Body of pancreas (tissue), 4 donors: ENCODE data around the gene DNAH7. TPM values are rescaled to one million over a fixed set of nuclear protein-coding genes. Genes with fewer than 3 reads are reported as not detected.

Source experiments
- ATAC-seq: fragments of 150-250 bp; one replicate; pipeline ENCODE4 v1.9.1; 2016
- DNase-seq, 4 donors: peaks; one replicate each; pipeline ENCODE4 v3.0.0-alpha.2; 2019
- H3K27ac ChIP-seq, 4 donors: fragments of 200-600 bp; sonication (generic); 1 replicate in 3 of 4; 2 replicates in 1 of 4; pipeline versions ENCODE4 v1.5.1 to v1.6.1; 2016 to 2019; ENCODE audit warnings: mild to moderate bottlenecking in 1 of 4, mixed read lengths in 1 of 4, moderate library complexity in 1 of 4
- H3K27me3 ChIP-seq, 2 donors: fragments of 200-600 bp; sonication (generic); one replicate each; pipeline ENCODE4 v1.6.0; 2016; ENCODE audit warnings: mild to moderate bottlenecking in 1 of 2
- H3K36me3 ChIP-seq, 2 donors: fragments of 200-600 bp; sonication (generic); replicated peaks in 1 of 2; 2 replicates each; pipeline ENCODE4 v1.5.1; 2016; ENCODE audit warnings: low read depth in 2 of 2; ENCODE audit not compliant: insufficient read depth in 1 of 2
- H3K4me1 ChIP-seq: fragments of 200-600 bp; sonication (generic); one replicate; pipeline ENCODE4 v1.6.0; 2016
- H3K4me3 ChIP-seq, 2 donors: fragments of 200-600 bp; sonication (generic); 1 replicate in 1 of 2; 2 replicates in 1 of 2; pipeline ENCODE4 v1.5.1; 2016 to 2019
- H3K9me3 ChIP-seq, 3 donors: fragments of 200-600 bp; sonication (generic); 1 replicate in 2 of 3; 2 replicates in 1 of 3; pipeline ENCODE4 v1.5.1; 2016
- POLR2A ChIP-seq, 3 donors: fragments of 450-650 bp; IDR thresholded peaks; one replicate each; pipeline ENCODE4 v1.6.1; 2016; ENCODE audit warnings: antibody characterized with exemption in 3 of 3, mild to moderate bottlenecking in 2 of 3
- WGBS, 2 donors: methylation state at CpG; one replicate each; pipeline ENCODE4 v1.1.5; 2017; 5-methylcytosine and 5-hydroxymethylcytosine counted together
- intact Hi-C: fragments of 100-400 bp; cut with DNase I; formaldehyde crosslinking; loops from one replicate; pipeline ENCODE4 v1.15.1; 2023
- total RNA-seq, 2 donors: library from RNA; depleted of rRNA; stranded (reverse); fragments of >200 nt; gene quantifications; one replicate each; pipeline ENCODE4 v1.1.0, GENCODE V29; 2016
- TF ChIP-seq, protein P1 (sequence below), 7 experiments: fragments of 450-650 bp in 4 of 7; fragments of 200-600 bp in 3 of 7; sonication (generic) in 3 of 7; IDR thresholded peaks; one replicate each; pipeline ENCODE4 v1.5.1; 2016 to 2019; ENCODE audit warnings: antibody characterized with exemption in 7 of 7

The DNAH7 gene
- total RNA-seq, 2 donors from 2014 or later, result 7.8 to 11.2 TPM

GRCh38 chr2:196101325-196101991 lies 32.8 kb upstream of the DNAH7 start:
- DNase-seq (peak in 1 of 4 donors; percentile 13), ATAC-seq (peak; percentile 53)
- TF ChIP-seq POLR2A (IDR thresholded peaks at IDR 0.05), result no peak
- TF ChIP-seq, protein P1, sequence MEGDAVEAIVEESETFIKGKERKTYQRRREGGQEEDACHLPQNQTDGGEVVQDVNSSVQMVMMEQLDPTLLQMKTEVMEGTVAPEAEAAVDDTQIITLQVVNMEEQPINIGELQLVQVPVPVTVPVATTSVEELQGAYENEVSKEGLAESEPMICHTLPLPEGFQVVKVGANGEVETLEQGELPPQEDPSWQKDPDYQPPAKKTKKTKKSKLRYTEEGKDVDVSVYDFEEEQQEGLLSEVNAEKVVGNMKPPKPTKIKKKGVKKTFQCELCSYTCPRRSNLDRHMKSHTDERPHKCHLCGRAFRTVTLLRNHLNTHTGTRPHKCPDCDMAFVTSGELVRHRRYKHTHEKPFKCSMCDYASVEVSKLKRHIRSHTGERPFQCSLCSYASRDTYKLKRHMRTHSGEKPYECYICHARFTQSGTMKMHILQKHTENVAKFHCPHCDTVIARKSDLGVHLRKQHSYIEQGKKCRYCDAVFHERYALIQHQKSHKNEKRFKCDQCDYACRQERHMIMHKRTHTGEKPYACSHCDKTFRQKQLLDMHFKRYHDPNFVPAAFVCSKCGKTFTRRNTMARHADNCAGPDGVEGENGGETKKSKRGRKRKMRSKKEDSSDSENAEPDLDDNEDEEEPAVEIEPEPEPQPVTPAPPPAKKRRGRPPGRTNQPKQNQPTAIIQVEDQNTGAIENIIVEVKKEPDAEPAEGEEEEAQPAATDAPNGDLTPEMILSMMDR (IDR thresholded peaks at IDR 0.05), result no peak
- H3K4me1 ChIP-seq, result no peaks in the 10 kb centered on the region
- no peak overlapping the region for H3K4me3 ChIP-seq
- WGBS, 2 donors, result 29 to 41% methylated on average over 6 of the region's 6 CpGs
- intact Hi-C loops, result no loop called here
- H3K27ac ChIP-seq, result peak overlapping the region in 1 of 4 donors; percentile 12
- no peaks in the 10 kb centered on the region for H3K27me3 ChIP-seq
- H3K36me3 ChIP-seq, result no peaks in the 10 kb centered on the region
- no peaks in the 10 kb centered on the region for H3K9me3 ChIP-seq

GRCh38 chr2:196099916-196100315 lies 31.3 kb upstream of the DNAH7 start:
- TF ChIP-seq, protein P1 (IDR thresholded peaks at IDR 0.05), result no peak
- no peak for TF ChIP-seq POLR2A (IDR thresholded peaks at IDR 0.05)
- ATAC-seq (no peak), DNase-seq (no peak)
- Histone ChIP-seq H3K9me3 (no peaks in the 10 kb centered on the region), H3K36me3 (no peaks in the 10 kb centered on the region), H3K4me1 (no peaks in the 10 kb centered on the region), H3K27ac (no peak overlapping the region), H3K27me3 (no peaks in the 10 kb centered on the region), H3K4me3 (no peak overlapping the region)
- WGBS, 2 donors, result 73 to 78% methylated on average over 3 of the region's 3 CpGs
- intact Hi-C loops, result no loop called here

DNA sequence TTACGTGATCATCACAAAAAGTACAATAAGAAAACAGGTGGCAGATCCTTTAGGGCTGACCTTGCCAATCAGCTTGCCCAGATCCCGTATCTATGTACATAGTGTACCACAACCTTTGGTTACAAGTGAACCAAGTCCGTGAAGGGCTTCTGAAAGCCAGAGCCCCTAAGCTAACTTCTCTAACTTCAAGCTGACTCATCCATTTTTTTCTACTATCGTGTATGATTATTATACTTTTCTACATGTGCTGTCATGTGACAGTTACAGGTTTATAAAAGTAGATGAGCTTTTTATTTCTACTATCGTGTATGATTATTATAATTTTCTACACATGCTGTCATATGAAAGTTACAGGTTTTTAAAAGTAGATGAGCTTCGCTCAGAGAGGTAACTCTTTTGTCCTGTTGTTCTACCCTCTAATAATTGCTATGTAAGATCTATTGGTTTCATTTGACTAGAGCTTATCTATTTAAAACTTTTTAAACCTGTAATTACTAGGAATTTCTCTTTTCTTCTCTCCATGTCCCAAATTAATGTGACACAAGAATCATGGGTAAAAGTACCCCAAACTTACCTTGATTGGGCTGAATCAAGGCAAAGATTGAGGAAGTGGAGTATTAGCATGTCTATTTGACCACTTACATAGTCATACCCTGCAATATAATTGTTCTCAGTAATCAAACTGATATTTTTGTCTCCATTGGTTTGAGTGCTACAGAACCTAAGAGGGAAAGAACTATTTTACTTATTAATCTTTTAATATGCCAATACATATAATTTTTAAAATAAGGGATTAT lies 29.4 kb upstream of the DNAH7 start:
- H3K4me3 ChIP-seq, result no peak overlapping the region
- ATAC-seq (no peak), DNase-seq (no peak)
- H3K27ac ChIP-seq, result no peak overlapping the region
- H3K36me3 ChIP-seq, result no peaks in the 10 kb centered on the region
- WGBS, 2 donors, result 57 to 68% methylated on average over 6 of the region's 6 CpGs
- TF ChIP-seq POLR2A (IDR thresholded peaks at IDR 0.05), result no peak
- TF ChIP-seq, protein P1 (IDR thresholded peaks at IDR 0.05), result no peak
- no peaks in the 10 kb centered on the region for H3K9me3 ChIP-seq
- H3K4me1 ChIP-seq, result no peaks in the 10 kb centered on the region
- no peaks in the 10 kb centered on the region for H3K27me3 ChIP-seq
- intact Hi-C loops, result no loop called here

- no peak overlapping the region for H3K27ac ChIP-seq
- no peak for TF ChIP-seq POLR2A (IDR thresholded peaks at IDR 0.05)
- TF ChIP-seq, protein P1 (IDR thresholded peaks at IDR 0.05), result no peak
- H3K27me3 ChIP-seq, result no peaks in the 10 kb centered on the region
- H3K4me1 ChIP-seq, result no peaks in the 10 kb centered on the region
- intact Hi-C loops, result no loop called here
- no peak for DNase-seq
- 47 to 60% methylated on average over 5 of the region's 5 CpGs for WGBS, 2 donors
- no peaks in the 10 kb centered on the region for H3K9me3 ChIP-seq
- no peak for ATAC-seq
- H3K4me3 ChIP-seq, result no peak overlapping the region
- no peaks in the 10 kb centered on the region for H3K36me3 ChIP-seq
These were observed 28.5 kb upstream of the DNAH7 start for GRCh38 chr2:196096982-196097745.
